ENCODE measurements around the gene EFCAB6.

GRCh38 chr22:43580271-43580750 is 231.8 kb downstream of the EFCAB6 start:
- TF ChIP-seq POLR2A (IDR thresholded peaks at IDR 0.05) (no peak), CTCF (IDR thresholded peaks at IDR 0.05) (no peak), POLR2AphosphoS5 (IDR thresholded peaks at IDR 0.05) (no peak)
